ENCODE results near the gene CTIF.

GRCh38 chr18:48646976-48647375 lies 108.1 kb downstream of the CTIF start:
- no peak for TF ChIP-seq SMC3 (conservative IDR thresholded peaks at IDR 0.05; ENCODE audit: poor library complexity)
- TF ChIP-seq CTCF (IDR thresholded peaks at IDR 0.05; ENCODE audit: poor library complexity, severe bottlenecking): no peak
- TF ChIP-seq RAD21 (conservative IDR thresholded peaks at IDR 0.05): no peak
- no peak for TF ChIP-seq EZH2 (IDR thresholded peaks at IDR 0.05; ENCODE audit: borderline replicate concordance, insufficient read depth, low read length, poor library complexity, severe bottlenecking)
- TF ChIP-seq, protein P1, sequence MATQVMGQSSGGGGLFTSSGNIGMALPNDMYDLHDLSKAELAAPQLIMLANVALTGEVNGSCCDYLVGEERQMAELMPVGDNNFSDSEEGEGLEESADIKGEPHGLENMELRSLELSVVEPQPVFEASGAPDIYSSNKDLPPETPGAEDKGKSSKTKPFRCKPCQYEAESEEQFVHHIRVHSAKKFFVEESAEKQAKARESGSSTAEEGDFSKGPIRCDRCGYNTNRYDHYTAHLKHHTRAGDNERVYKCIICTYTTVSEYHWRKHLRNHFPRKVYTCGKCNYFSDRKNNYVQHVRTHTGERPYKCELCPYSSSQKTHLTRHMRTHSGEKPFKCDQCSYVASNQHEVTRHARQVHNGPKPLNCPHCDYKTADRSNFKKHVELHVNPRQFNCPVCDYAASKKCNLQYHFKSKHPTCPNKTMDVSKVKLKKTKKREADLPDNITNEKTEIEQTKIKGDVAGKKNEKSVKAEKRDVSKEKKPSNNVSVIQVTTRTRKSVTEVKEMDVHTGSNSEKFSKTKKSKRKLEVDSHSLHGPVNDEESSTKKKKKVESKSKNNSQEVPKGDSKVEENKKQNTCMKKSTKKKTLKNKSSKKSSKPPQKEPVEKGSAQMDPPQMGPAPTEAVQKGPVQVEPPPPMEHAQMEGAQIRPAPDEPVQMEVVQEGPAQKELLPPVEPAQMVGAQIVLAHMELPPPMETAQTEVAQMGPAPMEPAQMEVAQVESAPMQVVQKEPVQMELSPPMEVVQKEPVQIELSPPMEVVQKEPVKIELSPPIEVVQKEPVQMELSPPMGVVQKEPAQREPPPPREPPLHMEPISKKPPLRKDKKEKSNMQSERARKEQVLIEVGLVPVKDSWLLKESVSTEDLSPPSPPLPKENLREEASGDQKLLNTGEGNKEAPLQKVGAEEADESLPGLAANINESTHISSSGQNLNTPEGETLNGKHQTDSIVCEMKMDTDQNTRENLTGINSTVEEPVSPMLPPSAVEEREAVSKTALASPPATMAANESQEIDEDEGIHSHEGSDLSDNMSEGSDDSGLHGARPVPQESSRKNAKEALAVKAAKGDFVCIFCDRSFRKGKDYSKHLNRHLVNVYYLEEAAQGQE (IDR thresholded peaks at IDR 0.05; ENCODE audit: borderline replicate concordance): no peak
- no peak for TF ChIP-seq MXI1 (conservative IDR thresholded peaks at IDR 0.05; ENCODE audit: poor library complexity, severe bottlenecking)
- no peak for TF ChIP-seq EP300 (conservative IDR thresholded peaks at IDR 0.05; ENCODE audit: poor library complexity, severe bottlenecking)

Measured in neural cell (in vitro differentiated cells).